H1 (cell line): Measurements from ENCODE around the gene CLIP3. TPM values are rescaled to one million over a fixed set of nuclear protein-coding genes. Genes with fewer than 3 reads are reported as not detected.

Experiments
- CTCF ChIA-PET: fragments of 300-600 bp; sonication (Branson Sonifier 250); formaldehyde crosslinking; loops from one replicate; lab custom pipeline; 2021; ENCODE audit not compliant: partially characterized antibody; lab: Charles Lee
- POLR2A ChIA-PET: fragments of 300-600 bp; sonication (Branson Sonifier 250); formaldehyde crosslinking; loops from one replicate; lab custom pipeline; 2021; ENCODE audit warnings: inconsistent platforms; ENCODE audit not compliant: partially characterized antibody; lab: Charles Lee
- DNase-seq, 2 experiments: peaks; one replicate each; pipeline versions ENCODE4 v3.0.0 to v3.0.0-alpha.2; 2010 to 2022; ENCODE audit warnings: low spot score in 2 of 2, low read depth in 1 of 2, mixed read lengths in 1 of 2
- FAIRE-seq: peaks from 2 replicates; lab custom pipeline; 2011; peaks lifted over from hg19 to GRCh38; lab: Jason Lieb, UNC
- H2AFZ ChIP-seq: 2 replicates; pipeline ENCODE4 v1.8.1; 2012; ENCODE audit warnings: low read length, inconsistent platforms
- H2AK5ac ChIP-seq: 2 replicates; pipeline ENCODE4 v1.6.1; 2013; ENCODE audit warnings: low read depth, low read length
- H2BK120ac ChIP-seq: replicated peaks from 2 replicates; pipeline ENCODE3; 2013; ENCODE audit warnings: low read depth, low read length, inconsistent platforms
- H2BK12ac ChIP-seq: 2 replicates; pipeline ENCODE4 v1.6.1; 2013; ENCODE audit warnings: low read depth, low read length
- H2BK15ac ChIP-seq: 2 replicates; pipeline ENCODE4 v1.6.1; 2013; ENCODE audit warnings: low read length
- H2BK20ac ChIP-seq: 2 replicates; pipeline ENCODE4 v1.6.1; 2013; ENCODE audit warnings: low read length
- H2BK5ac ChIP-seq: 2 replicates; pipeline ENCODE4 v1.6.1; 2013; ENCODE audit warnings: low read depth, low read length
- H3K14ac ChIP-seq: 2 replicates; pipeline ENCODE4 v1.6.1; 2013; ENCODE audit warnings: inconsistent platforms; ENCODE audit not compliant: insufficient read length
- H3K18ac ChIP-seq: 2 replicates; pipeline ENCODE4 v1.6.1; 2013; ENCODE audit warnings: low read length; ENCODE audit errors: extremely low read depth
- H3K23ac ChIP-seq: 2 replicates; pipeline ENCODE4 v1.6.1; 2013; ENCODE audit warnings: inconsistent platforms; ENCODE audit not compliant: insufficient read length
- H3K23me2 ChIP-seq: 2 replicates; pipeline ENCODE4 v1.6.1; 2013; ENCODE audit warnings: low read depth, low read length
- H3K27ac ChIP-seq: 2 replicates; pipeline ENCODE4 v1.6.1; 2011; ENCODE audit warnings: low read depth, low read length, inconsistent platforms
- H3K27me3 ChIP-seq, 4 experiments: replicated peaks in 1 of 4; 1 replicate in 1 of 4; 2 replicates in 3 of 4; pipeline versions ENCODE4 v1.6.1 to v1.8.1; 2011 to 2013; ENCODE audit warnings: low read length in 3 of 4, mild to moderate bottlenecking in 3 of 4, inconsistent platforms in 2 of 4, mixed read lengths in 2 of 4, moderate library complexity in 1 of 4; ENCODE audit not compliant: control insufficient read depth in 3 of 4, insufficient read depth in 3 of 4; ENCODE audit errors: extremely low read depth in 1 of 4
- H3K36me3 ChIP-seq, 4 experiments: 2 replicates each; pipeline versions ENCODE4 v1.6.1 to v1.8.1; 2011 to 2013; ENCODE audit warnings: mild to moderate bottlenecking in 4 of 4, low read length in 3 of 4, moderate library complexity in 2 of 4, control low read depth in 1 of 4, inconsistent platforms in 1 of 4; ENCODE audit not compliant: insufficient read depth in 4 of 4, control insufficient read depth in 2 of 4
- H3K4ac ChIP-seq: replicated peaks from 2 replicates; pipeline ENCODE3; 2013; ENCODE audit warnings: low read length, low read depth, mixed read lengths, inconsistent platforms; ENCODE audit not compliant: insufficient read length
- H3K4me1 ChIP-seq, 4 experiments: replicated peaks in 1 of 4; 1 replicate in 1 of 4; 2 replicates in 3 of 4; pipeline versions ENCODE4 v1.6.1 to v1.8.1; 2011 to 2013; ENCODE audit warnings: low read length in 3 of 4, inconsistent platforms in 2 of 4, mixed read lengths in 1 of 4; ENCODE audit not compliant: insufficient read depth in 4 of 4, control insufficient read depth in 3 of 4
- H3K4me2 ChIP-seq, 2 experiments: 2 replicates each; pipeline versions ENCODE4 v1.6.1 to v1.8.1; 2011 to 2013; ENCODE audit warnings: low read depth in 2 of 2, low read length in 2 of 2, control low read depth in 1 of 2, inconsistent platforms in 1 of 2, mild to moderate bottlenecking in 1 of 2; ENCODE audit not compliant: insufficient read depth in 1 of 2
- H3K4me3 ChIP-seq, 4 experiments: fragments of 200-600, 300-600 bp in 1 of 4; sonication (generic), shearing (Covaris generic), sonication (Bioruptor Twin) in 1 of 4; 2 replicates each; pipeline versions ENCODE4 v1.5.1 to v1.8.1; 2011 to 2016; ENCODE audit warnings: low read length in 4 of 4, low read depth in 3 of 4, control low read depth in 2 of 4, inconsistent platforms in 2 of 4, mild to moderate bottlenecking in 2 of 4, mixed read lengths in 1 of 4, moderate library complexity in 1 of 4; ENCODE audit not compliant: insufficient read depth in 2 of 4; ENCODE audit errors: extremely low read depth in 1 of 4
- H3K56ac ChIP-seq: replicated peaks from 2 replicates; pipeline ENCODE3; 2013; ENCODE audit warnings: low read depth, mild to moderate bottlenecking, mixed read lengths, low read length, inconsistent platforms; ENCODE audit not compliant: insufficient read length
- H3K79me1 ChIP-seq: 2 replicates; pipeline ENCODE4 v1.6.1; 2013; ENCODE audit warnings: low read depth, low read length, control low read depth
- H3K79me2 ChIP-seq, 2 experiments: 2 replicates each; pipeline versions ENCODE4 v1.6.1 to v1.8.1; 2012 to 2013; ENCODE audit warnings: low read length in 2 of 2, mild to moderate bottlenecking in 2 of 2, inconsistent platforms in 1 of 2; ENCODE audit not compliant: insufficient read depth in 2 of 2, control insufficient read depth in 1 of 2
- H3K9ac ChIP-seq, 4 experiments: replicated peaks in 1 of 4; 1 replicate in 1 of 4; 2 replicates in 3 of 4; pipeline versions ENCODE4 v1.6.1 to v1.8.1; 2011 to 2013; ENCODE audit warnings: low read depth in 3 of 4, low read length in 3 of 4, control low read depth in 2 of 4, mild to moderate bottlenecking in 2 of 4, moderate library complexity in 2 of 4, inconsistent platforms in 1 of 4; ENCODE audit errors: extremely low read depth in 1 of 4
- H3K9me3 ChIP-seq, 2 experiments: 2 replicates each; pipeline versions ENCODE4 v1.6.1 to v1.8.1; 2012 to 2013; ENCODE audit warnings: mild to moderate bottlenecking in 2 of 2, moderate library complexity in 2 of 2, control low read depth in 1 of 2, inconsistent platforms in 1 of 2, low read depth in 1 of 2, low read length in 1 of 2, mixed read lengths in 1 of 2; ENCODE audit not compliant: insufficient read depth in 2 of 2
- H4K20me1 ChIP-seq, 2 experiments: replicated peaks in 1 of 2; 2 replicates each; pipeline versions ENCODE3 to v1.8.1; 2011 to 2013; ENCODE audit warnings: inconsistent platforms in 2 of 2, low read length in 2 of 2, mild to moderate bottlenecking in 1 of 2; ENCODE audit not compliant: insufficient read depth in 2 of 2, control insufficient read depth in 1 of 2
- H4K5ac ChIP-seq: 2 replicates; pipeline ENCODE4 v1.6.1; 2013; ENCODE audit warnings: low read length, low read depth, mixed read lengths, inconsistent platforms; ENCODE audit not compliant: insufficient read length
- H4K8ac ChIP-seq: 2 replicates; pipeline ENCODE4 v1.8.0; 2013; ENCODE audit warnings: mild to moderate bottlenecking, moderate library complexity, low read length, inconsistent platforms; ENCODE audit not compliant: insufficient read depth; ENCODE audit errors: extremely low read depth
- H4K91ac ChIP-seq: replicated peaks from 2 replicates; pipeline ENCODE3; 2013; ENCODE audit warnings: low read length, mixed read lengths, inconsistent platforms; ENCODE audit not compliant: insufficient read length
- BACH1 ChIP-seq: IDR thresholded peaks from 2 replicates; pipeline ENCODE4 v1.6.1; 2012; ENCODE audit warnings: low read length, improper control_type of control experiment
- BCL11A ChIP-seq, 2 experiments: IDR thresholded peaks; one replicate each; pipeline ENCODE4 v1.6.1; 2011; ENCODE audit warnings: low read depth in 2 of 2, low read length in 2 of 2, mild to moderate bottlenecking in 2 of 2
- CBX5 ChIP-seq: fragments of 300-800, 300-1000 bp; sonication (generic); IDR thresholded peaks from 2 replicates; pipeline ENCODE4 v1.7.1; 2016; ENCODE audit warnings: antibody characterized with exemption, low read length, low read depth
- CREB1 ChIP-seq: IDR thresholded peaks from 2 replicates; pipeline ENCODE4 v1.6.1; 2012; ENCODE audit warnings: inconsistent platforms
- E2F6 ChIP-seq: IDR thresholded peaks from 2 replicates; pipeline ENCODE4 v1.6.1; 2012; ENCODE audit warnings: inconsistent platforms
- FOSL1 ChIP-seq: IDR thresholded peaks from 2 replicates; pipeline ENCODE4 v1.6.1; 2011; ENCODE audit warnings: mild to moderate bottlenecking, low read depth, low read length, moderate library complexity; ENCODE audit not compliant: insufficient read depth
- HDAC2 ChIP-seq, 2 experiments: fragments of 300-600 bp in 1 of 2; sonication (generic) in 1 of 2; IDR thresholded peaks; 2 replicates each; pipeline ENCODE4 v1.6.1; 2011 to 2012; ENCODE audit warnings: low read depth in 2 of 2, low read length in 2 of 2, mild to moderate bottlenecking in 2 of 2, moderate library complexity in 2 of 2, borderline replicate concordance in 1 of 2, inconsistent platforms in 1 of 2
- POLR2A ChIP-seq, 2 experiments: IDR thresholded peaks; 1 replicate in 1 of 2; 2 replicates in 1 of 2; pipeline ENCODE4 v1.6.1; 2011; ENCODE audit warnings: low read depth in 2 of 2, low read length in 2 of 2, mild to moderate bottlenecking in 2 of 2; ENCODE audit errors: control extremely low read depth in 1 of 2
- RAD21 ChIP-seq, 2 experiments: IDR thresholded peaks in 1 of 2; conservative IDR thresholded peaks in 1 of 2; 2 replicates each; pipeline ENCODE4 v1.6.1; 2011; ENCODE audit warnings: low read depth in 2 of 2, low read length in 2 of 2, improper control_type of control experiment in 1 of 2, inconsistent platforms in 1 of 2, mild to moderate bottlenecking in 1 of 2, moderate library complexity in 1 of 2
- TAF1 ChIP-seq: IDR thresholded peaks from 2 replicates; pipeline ENCODE4 v1.6.1; 2011; ENCODE audit warnings: mild to moderate bottlenecking, low read depth, low read length
- TCF12 ChIP-seq: IDR thresholded peaks from 2 replicates; pipeline ENCODE4 v1.6.1; 2011; ENCODE audit warnings: low read depth, mild to moderate bottlenecking, low read length
- WGBS, 2 experiments: shearing (Covaris generic) in 1 of 2; methylation state at CpG; one replicate each; pipeline versions ENCODE4 v1.1.6 to v1.1.7; 2013 to 2015; ENCODE audit warnings: low lambda C conversion rate in 2 of 2, mixed read lengths in 2 of 2, inconsistent platforms in 1 of 2, low coverage in 1 of 2, missing lambda C conversion rate in 1 of 2; ENCODE audit not compliant: insufficient replicate concordance in 2 of 2, insufficient coverage in 1 of 2, insufficient read length in 1 of 2; ENCODE audit errors: extremely low coverage in 1 of 2, missing lambda C conversion rate in 1 of 2; 5-methylcytosine and 5-hydroxymethylcytosine counted together
- polyA plus RNA-seq, 7 experiments: library from polyadenylated mRNA; depleted of rRNA in 3 of 7; stranded (reverse) in 5 of 7; unstranded in 2 of 7; fragments of >200 nt in 5 of 7; fragments of 200-250 nt in 2 of 7; gene quantifications; 1 replicate in 5 of 7; 2 replicates in 1 of 7; 4 replicates in 1 of 7; pipeline versions ENCODE4 v1.2.1 to v1.2.3, GENCODE V29; 2011 to 2013; ENCODE audit warnings: missing spikeins in 2 of 7, mixed read lengths in 2 of 7
- total RNA-seq: library from RNA; stranded (reverse); fragmentation: NEBNext Ultra II Directional; extraction: Animal tissue kit (Norgen Biotek cat#: 25700); gene quantifications from 2 replicates; pipeline ENCODE4 v1.2.1, GENCODE V29; 2021

Gene CLIP3
- total and polyA plus RNA-seq, 2 of the 8 experiments (the other 6 are each of a cell fraction or from before 2014, with no cell fraction given) = 5.9 to 21.7 TPM

DNA sequence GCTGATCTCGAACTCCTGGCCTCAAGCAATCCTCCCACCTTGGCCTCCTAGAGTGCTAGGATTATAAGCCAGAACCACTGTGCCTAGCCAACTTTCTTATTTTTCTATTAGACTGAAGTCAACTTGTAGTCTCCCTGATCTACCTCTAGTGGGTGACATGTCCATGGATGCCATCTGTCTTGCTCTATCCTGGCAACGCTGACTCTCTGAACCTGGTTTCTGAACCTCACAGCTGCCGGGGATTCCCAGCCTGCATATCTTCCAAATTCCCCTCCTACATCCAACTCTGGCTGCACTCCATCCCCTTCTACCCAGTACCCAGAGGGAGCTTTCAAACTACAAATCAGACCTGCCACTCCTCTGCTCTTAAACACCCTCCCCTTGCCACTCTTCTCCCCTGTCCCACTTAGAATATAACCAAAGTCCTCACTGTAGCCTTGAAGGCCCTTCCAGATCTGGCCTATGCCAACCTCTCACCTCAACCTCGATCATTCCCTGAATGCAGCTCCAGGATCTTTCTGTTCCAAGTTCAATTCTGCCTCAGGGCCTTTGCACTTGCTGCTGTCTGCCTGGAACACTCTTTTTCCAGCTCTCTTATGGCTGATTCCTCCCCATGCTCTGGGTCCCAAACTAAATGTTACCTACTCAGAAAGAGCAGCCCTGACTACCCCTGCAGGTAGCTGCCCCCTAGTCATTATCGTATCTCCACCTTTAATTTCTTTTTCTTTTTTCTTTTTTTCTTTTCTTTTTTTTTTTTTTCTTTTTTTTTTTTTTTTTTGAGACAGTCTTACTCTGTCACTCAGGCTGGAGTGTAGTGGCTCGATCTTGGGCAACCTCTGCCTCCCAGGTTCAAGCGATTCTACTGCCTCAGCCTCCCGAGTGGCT, 2.2 kb downstream of the CLIP3 start:
- Histone ChIP-seq H3K79me2 (no peaks in the 10 kb centered on the region), H2BK15ac (no peak overlapping the region), H2BK20ac (no peak overlapping the region), H3K4me3 (no peak overlapping the region), H2BK12ac (no peak overlapping the region), H3K14ac (no peak overlapping the region), H2AK5ac (no peak overlapping the region), H4K5ac (no peak overlapping the region), H3K18ac (no peak overlapping the region), H2BK120ac (no peak overlapping the region), H3K4me2 (no peak overlapping the region), H3K36me3 (peaks cover 0 to 9% (median 3%) of the 10 kb centered on the region in 4 experiments; a peak in 3 of 8 replicates), H4K91ac (no peak overlapping the region), H2BK5ac (no peak overlapping the region), H4K8ac (no peak overlapping the region), H3K27me3 (peaks cover 0 to 4% (median 0%) of the 10 kb centered on the region in 4 experiments; a peak in 4 of 7 replicates), H3K23ac (no peak overlapping the region), H3K4ac (no peak overlapping the region), H3K27ac (no peak overlapping the region), H3K9me3 (no peaks in the 10 kb centered on the region), H3K56ac (no peak overlapping the region), H2AFZ (no peak overlapping the region), H3K4me1 (peaks cover 0 to 11% (median 4%) of the 10 kb centered on the region in 4 experiments; a peak in 6 of 7 replicates), H3K9ac (no peak overlapping the region), H3K23me2 (peaks cover 3% of the 10 kb centered on the region; the same call in 1 of the 2 replicates), H3K79me1 (no peaks in the 10 kb centered on the region), H4K20me1 (peaks cover 0 to 8% of the 10 kb centered on the region in 2 experiments)
- ChIA-PET POLR2A (interaction anchor here (1.0 to 1.6 kb wide), 3 partner anchors 14 to 23 kb away, joined by 3 to 5 read pairs (median 3); partner anchors contain the start of genes ALKBH6 and THAP8), CTCF (interaction anchor here (0.9 to 2.3 kb wide), 5 partner anchors 11 to 167 kb away, joined by 3 to 14 read pairs (median 4); partner anchors contain the start of gene THAP8)
- DNase-seq (no peak), FAIRE-seq (no peak)
- WGBS, 2 experiments = 94% methylated on average over 6 of the region's 8 CpGs; no CpG with 5 or more reads in 1 of the 2 experiments
- no peak for TF ChIP-seq E2F6
- no peak for TF ChIP-seq POLR2A (IDR thresholded peaks at IDR 0.05; ENCODE audit: control extremely low read depth in 1 of 2, low read depth in 2 of 2, low read length in 2 of 2)
- no peak for TF ChIP-seq CREB1
- TF ChIP-seq BACH1 = no peak
- TF ChIP-seq HDAC2 (IDR thresholded peaks at IDR 0.05; ENCODE audit: borderline replicate concordance in 1 of 2, low read depth in 2 of 2, low read length in 2 of 2) = no peak
- no peak for TF ChIP-seq TAF1
- TF ChIP-seq FOSL1 = no peak
- TF ChIP-seq TCF12 = no peak
- no peak for TF ChIP-seq BCL11A (IDR thresholded peaks at IDR 0.05; ENCODE audit: low read depth in 2 of 2, low read length in 2 of 2)
- no peak for TF ChIP-seq CBX5
- peak in 1 of 2 experiments; percentile 30; a peak in 1 of 4 replicates for TF ChIP-seq RAD21 (IDR thresholded peaks at IDR 0.05 in 1 of 2, conservative IDR thresholded peaks at IDR 0.05 in 1 of 2; ENCODE audit: low read depth in 2 of 2, low read length in 2 of 2)
